GM23248 (cell line): ENCODE results near the gene CMSS1. TPM values are rescaled to one million over a fixed set of nuclear protein-coding genes. Genes with fewer than 3 reads are reported as not detected.

Source experiments
- DNase-seq: peaks from one replicate; pipeline ENCODE4 v3.0.0-alpha.2; 2015
- H2AFZ ChIP-seq: fragments of 200-600 bp; sonication (generic); 2 replicates; pipeline ENCODE4 v1.6.1; 2016; ENCODE audit warnings: antibody characterized with exemption
- H3F3A ChIP-seq: fragments of 200-600 bp; sonication (generic); 2 replicates; pipeline ENCODE4 v1.6.1; 2016; ENCODE audit warnings: mild to moderate bottlenecking, antibody characterized with exemption, mixed run types; ENCODE audit not compliant: insufficient read depth
- H3K27ac ChIP-seq: fragments of 200-600 bp; sonication (generic); 2 replicates; pipeline ENCODE4 v1.5.1; 2016; ENCODE audit warnings: mild to moderate bottlenecking
- H3K27me3 ChIP-seq: fragments of 200-600 bp; sonication (generic); replicated peaks from 2 replicates; pipeline ENCODE4 v1.6.1; 2016; ENCODE audit warnings: mild to moderate bottlenecking; ENCODE audit not compliant: insufficient read depth
- H3K36me3 ChIP-seq: fragments of 200-600 bp; sonication (generic); 2 replicates; pipeline ENCODE4 v1.6.1; 2016; ENCODE audit warnings: low read depth, mild to moderate bottlenecking
- H3K4me1 ChIP-seq: fragments of 200-600 bp; sonication (generic); 2 replicates; pipeline ENCODE4 v1.6.1; 2016; ENCODE audit warnings: mild to moderate bottlenecking; ENCODE audit not compliant: insufficient read depth
- H3K4me2 ChIP-seq: fragments of 200-600 bp; sonication (generic); one replicate; pipeline ENCODE4 v1.6.1; 2016; ENCODE audit warnings: mild to moderate bottlenecking; ENCODE audit not compliant: unreplicated experiment
- H3K4me3 ChIP-seq: fragments of 200-600 bp; sonication (generic); 2 replicates; pipeline ENCODE4 v1.5.1; 2016; ENCODE audit warnings: mild to moderate bottlenecking
- H3K79me2 ChIP-seq: fragments of 200-600 bp; sonication (generic); 2 replicates; pipeline ENCODE4 v1.6.1; 2016; ENCODE audit warnings: mild to moderate bottlenecking; ENCODE audit not compliant: insufficient read depth
- H3K9ac ChIP-seq: fragments of 200-600 bp; sonication (generic); 2 replicates; pipeline ENCODE4 v1.6.1; 2016; ENCODE audit warnings: mild to moderate bottlenecking
- H3K9me2 ChIP-seq: fragments of 200-600 bp; sonication (generic); 2 replicates; pipeline ENCODE4 v1.6.1; 2016; ENCODE audit warnings: mixed run types, mild to moderate bottlenecking, moderate library complexity; ENCODE audit not compliant: insufficient read depth
- H3K9me3 ChIP-seq: fragments of 200-600 bp; sonication (generic); one replicate; pipeline ENCODE4 v1.6.1; 2017; ENCODE audit warnings: low read depth
- H4K20me1 ChIP-seq: fragments of 200-600 bp; sonication (generic); 2 replicates; pipeline ENCODE4 v1.6.0; 2016; ENCODE audit not compliant: insufficient read depth
- EZH2 ChIP-seq: fragments of 200-600 bp; sonication (generic); IDR thresholded peaks from 2 replicates; pipeline ENCODE4 v1.6.1; 2018; ENCODE audit warnings: antibody characterized with exemption, mild to moderate bottlenecking; ENCODE audit not compliant: insufficient read depth, poor library complexity, severe bottlenecking
- EZH2phosphoT487 ChIP-seq: fragments of 200-600 bp; sonication (generic); IDR thresholded peaks from 2 replicates; pipeline ENCODE4 v1.6.1; 2018; ENCODE audit warnings: antibody characterized with exemption, moderate library complexity, mild to moderate bottlenecking, low read depth; ENCODE audit not compliant: insufficient read depth
- WGBS, 2 experiments: methylation state at CpG; one replicate each; pipeline ENCODE4 v1.1.6; 2015 to 2017; ENCODE audit warnings: low lambda C conversion rate in 2 of 2, low coverage in 1 of 2; ENCODE audit errors: missing lambda C conversion rate in 2 of 2; 5-methylcytosine and 5-hydroxymethylcytosine counted together
- in situ Hi-C: fragments of 300-500 bp; cut with MboI; formaldehyde crosslinking; loops from 2 replicates; pipeline ENCODE4 v1.15.0; 2020
- polyA plus RNA-seq: library from polyadenylated mRNA; unstranded; fragments of >200 nt; fragmentation: Nextera tagmentation; extraction: Ambion mirVana; gene quantifications from 2 replicates; pipeline ENCODE4 v1.2.1, GENCODE V29; 2016
- total RNA-seq: library from RNA; depleted of rRNA; stranded (reverse); fragments of >200 nt; shearing (Covaris generic); gene quantifications from 2 replicates; pipeline ENCODE4 v1.2.3, GENCODE V29; 2014

CMSS1 gene
- total and polyA plus RNA-seq, 2 experiments from 2014 or later: 17.2 to 26.6 TPM

- no peaks in the 10 kb centered on the region for H3K79me2 ChIP-seq
- WGBS, 2 experiments: 11 to 17% methylated on average over 1 of the region's 1 CpG
- H3K27me3 ChIP-seq: no peaks in the 10 kb centered on the region
- no peaks in the 10 kb centered on the region for H3F3A ChIP-seq
- no peaks in the 10 kb centered on the region; the same call in 1 of the 2 replicates for H3K9me2 ChIP-seq
- in situ Hi-C loops: no loop called here
- no peak overlapping the region for H3K9ac ChIP-seq
- no peak overlapping the region for H3K27ac ChIP-seq
- H4K20me1 ChIP-seq: no peaks in the 10 kb centered on the region
- no peak overlapping the region for H3K4me3 ChIP-seq
- H3K4me2 ChIP-seq: no peak overlapping the region
- no peak for DNase-seq
- H2AFZ ChIP-seq: no peak overlapping the region
- no peak for TF ChIP-seq EZH2phosphoT487
- no peak for TF ChIP-seq EZH2
- H3K9me3 ChIP-seq: no peaks in the 10 kb centered on the region
- H3K4me1 ChIP-seq: no peaks in the 10 kb centered on the region
- no peaks in the 10 kb centered on the region; the same call in 1 of the 2 replicates for H3K36me3 ChIP-seq
These were observed 302.4 kb downstream of the CMSS1 start for GRCh38 chr3:100120012-100120411.

- no peaks in the 10 kb centered on the region; the same call in 1 of the 2 replicates for H3K36me3 ChIP-seq
- H3K9me3 ChIP-seq: no peaks in the 10 kb centered on the region
- H3K9me2 ChIP-seq: no peaks in the 10 kb centered on the region; the same call in 1 of the 2 replicates
- DNase-seq: no peak
- H3K27ac ChIP-seq: no peak overlapping the region
- no peak overlapping the region for H3K4me2 ChIP-seq
- H4K20me1 ChIP-seq: no peaks in the 10 kb centered on the region
- H3F3A ChIP-seq: no peaks in the 10 kb centered on the region
- H3K4me3 ChIP-seq: no peak overlapping the region
- no peak overlapping the region for H3K9ac ChIP-seq
- H3K4me1 ChIP-seq: no peaks in the 10 kb centered on the region
- H3K27me3 ChIP-seq: no peaks in the 10 kb centered on the region
- no peak overlapping the region for H2AFZ ChIP-seq
- in situ Hi-C loops: no loop called here
- H3K79me2 ChIP-seq: no peaks in the 10 kb centered on the region
- TF ChIP-seq EZH2 (no peak), EZH2phosphoT487 (no peak)
- WGBS, 2 experiments: 91 to 96% methylated on average over 5 of the region's 5 CpGs
These were observed 303.0 kb downstream of the CMSS1 start for GRCh38 chr3:100120693-100121092.

GRCh38 chr3:100122321-100122720 lies 304.7 kb downstream of the CMSS1 start:
- H3K27me3 ChIP-seq: no peaks in the 10 kb centered on the region
- H2AFZ ChIP-seq: no peak overlapping the region

GRCh38 chr3:100123112-100123511 lies 305.4 kb downstream of the CMSS1 start:
- TF ChIP-seq EZH2 (no peak), EZH2phosphoT487 (no peak)
- in situ Hi-C loops: no loop called here

More at GRCh38 chr3:100122321-100122720, 304.7 kb downstream of the CMSS1 start:
- TF ChIP-seq EZH2phosphoT487: no peak
- TF ChIP-seq EZH2: no peak
- no peaks in the 10 kb centered on the region for H3F3A ChIP-seq
- H3K4me2 ChIP-seq: no peak overlapping the region
- H3K4me1 ChIP-seq: no peaks in the 10 kb centered on the region
- in situ Hi-C loops: no loop called here
- no peaks in the 10 kb centered on the region for H3K9me3 ChIP-seq
- H3K27ac ChIP-seq: no peak overlapping the region
- H3K36me3 ChIP-seq: no peaks in the 10 kb centered on the region
- H3K79me2 ChIP-seq: no peaks in the 10 kb centered on the region
- H4K20me1 ChIP-seq: no peaks in the 10 kb centered on the region
- H3K4me3 ChIP-seq: no peak overlapping the region
- 62 to 78% methylated on average over 2 of the region's 2 CpGs for WGBS, 2 experiments
- H3K9me2 ChIP-seq: no peaks in the 10 kb centered on the region
- H3K9ac ChIP-seq: no peak overlapping the region
- DNase-seq: no peak

More at GRCh38 chr3:100123112-100123511, 305.4 kb downstream of the CMSS1 start:
- no peaks in the 10 kb centered on the region for H3K36me3 ChIP-seq
- H2AFZ ChIP-seq: no peak overlapping the region
- 93 to 99% methylated on average over 4 of the region's 4 CpGs for WGBS, 2 experiments
- no peak overlapping the region for H3K27ac ChIP-seq
- H3K4me3 ChIP-seq: no peak overlapping the region
- H3K27me3 ChIP-seq: no peaks in the 10 kb centered on the region
- no peaks in the 10 kb centered on the region for H3K9me2 ChIP-seq
- no peaks in the 10 kb centered on the region for H4K20me1 ChIP-seq
- H3K4me1 ChIP-seq: no peaks in the 10 kb centered on the region
- H3K79me2 ChIP-seq: no peaks in the 10 kb centered on the region
- H3K4me2 ChIP-seq: no peak overlapping the region
- no peak for DNase-seq
- no peaks in the 10 kb centered on the region for H3F3A ChIP-seq
- no peak overlapping the region for H3K9ac ChIP-seq
- no peaks in the 10 kb centered on the region for H3K9me3 ChIP-seq
